Stimulated activated effector memory CD8-positive, alpha-beta T cell treated with anti-CD3 and anti-CD28 coated beads, Interleukin-12 subunit alpha, Interleukin-12 subunit beta, amount 100 ng/mL, for 72 hours (primary cell): ENCODE data around the gene PNKD.
A peak's percentile ranks its signal among the peaks of the same experiment; 100 is the strongest.

Source experiments
- ATAC-seq: fragments of 150-1000 bp; cut with Tn5 transposase; 2 replicates; pipeline ENCODE4 v1.10.0; 2021
- DNase-seq, 2 donors: peaks; one replicate each; pipeline ENCODE4 v3.0.0; 2021 to 2022; ENCODE audit warnings: low spot score in 2 of 2
- H3K27ac Mint-ChIP-seq: one replicate; pipeline ENCODE4 v1.8.0; 2022; ENCODE audit warnings: mild to moderate bottlenecking, mixed read lengths
- H3K36me3 Mint-ChIP-seq: one replicate; pipeline ENCODE4 v1.8.0; 2022; ENCODE audit warnings: mild to moderate bottlenecking, mixed read lengths
- H3K4me1 Mint-ChIP-seq: one replicate; pipeline ENCODE4 v1.8.0; 2022; ENCODE audit warnings: mixed read lengths
- H3K4me3 Mint-ChIP-seq: one replicate; pipeline ENCODE4 v1.8.0; 2022; ENCODE audit warnings: mild to moderate bottlenecking, mixed read lengths
- H3K9me3 Mint-ChIP-seq: one replicate; pipeline ENCODE4 v1.8.0; 2022; ENCODE audit warnings: mixed read lengths

PNKD gene

GRCh38 chr2:218326315-218326714 lies 56.0 kb downstream of the PNKD start:
- Mint-ChIP-seq H3K4me1 (peaks cover 25% of the 10 kb centered on the region), H3K36me3 (no peaks in the 10 kb centered on the region), H3K27ac (no peak overlapping the region), H3K4me3 (no peak overlapping the region), H3K9me3 (no peaks in the 10 kb centered on the region)
- ATAC-seq (no peak), DNase-seq (no peak)

GRCh38 chr2:218327451-218328210 lies 57.3 kb downstream of the PNKD start:
- DNase-seq, result no peak
- Mint-ChIP-seq H3K36me3 (no peaks in the 10 kb centered on the region), H3K9me3 (no peaks in the 10 kb centered on the region), H3K4me3 (no peak overlapping the region), H3K4me1 (peaks cover 19% of the 10 kb centered on the region), H3K27ac (peak overlapping the region; percentile 13)
- no peak for ATAC-seq

- no peak for ATAC-seq
- H3K4me3 Mint-ChIP-seq, result no peak overlapping the region
- DNase-seq, result no peak
- H3K9me3 Mint-ChIP-seq, result no peaks in the 10 kb centered on the region
- peaks cover 23% of the 10 kb centered on the region for H3K4me1 Mint-ChIP-seq
- H3K27ac Mint-ChIP-seq, result no peak overlapping the region
- H3K36me3 Mint-ChIP-seq, result no peaks in the 10 kb centered on the region
Observed at GRCh38 chr2:218328294-218328693, 58.0 kb downstream of the PNKD start.

GRCh38 chr2:218329027-218329825 lies 58.9 kb downstream of the PNKD start:
- Mint-ChIP-seq H3K36me3 (no peaks in the 10 kb centered on the region), H3K4me1 (peaks cover 14% of the 10 kb centered on the region), H3K4me3 (no peak overlapping the region), H3K9me3 (no peaks in the 10 kb centered on the region), H3K27ac (peak overlapping the region; percentile 65)
- DNase-seq (no peak), ATAC-seq (peak; percentile 42)

GRCh38 chr2:218329826-218330593 lies 59.7 kb downstream of the PNKD start:
- no peak overlapping the region for H3K4me3 Mint-ChIP-seq
- DNase-seq (no peak), ATAC-seq (peak; percentile 22)
- H3K27ac Mint-ChIP-seq, result peak overlapping the region; percentile 65
- peaks cover 14% of the 10 kb centered on the region for H3K4me1 Mint-ChIP-seq
- H3K36me3 Mint-ChIP-seq, result no peaks in the 10 kb centered on the region
- H3K9me3 Mint-ChIP-seq, result no peaks in the 10 kb centered on the region

GRCh38 chr2:218331745-218332144 lies 61.4 kb downstream of the PNKD start:
- no peak for ATAC-seq
- no peak overlapping the region for H3K27ac Mint-ChIP-seq
- H3K36me3 Mint-ChIP-seq, result no peaks in the 10 kb centered on the region
- no peak overlapping the region for H3K4me3 Mint-ChIP-seq
- peaks cover 14% of the 10 kb centered on the region for H3K4me1 Mint-ChIP-seq
- no peak for DNase-seq
- H3K9me3 Mint-ChIP-seq, result no peaks in the 10 kb centered on the region

GRCh38 chr2:218332288-218332687 lies 62.0 kb downstream of the PNKD start:
- peak overlapping the region; percentile 82 for H3K27ac Mint-ChIP-seq
- no peak for ATAC-seq

GRCh38 chr2:218332920-218333645 lies 62.8 kb downstream of the PNKD start:
- peak overlapping the region; percentile 39 for H3K4me3 Mint-ChIP-seq
- H3K36me3 Mint-ChIP-seq, result no peaks in the 10 kb centered on the region
- peaks cover 14% of the 10 kb centered on the region for H3K4me1 Mint-ChIP-seq
- ATAC-seq, result peak; percentile 52
- DNase-seq, result no peak
- no peaks in the 10 kb centered on the region for H3K9me3 Mint-ChIP-seq
- peak overlapping the region; percentile 82 for H3K27ac Mint-ChIP-seq

More at GRCh38 chr2:218332288-218332687, 62.0 kb downstream of the PNKD start:
- Mint-ChIP-seq H3K4me1 (peaks cover 14% of the 10 kb centered on the region), H3K36me3 (no peaks in the 10 kb centered on the region), H3K9me3 (no peaks in the 10 kb centered on the region), H3K4me3 (peak overlapping the region; percentile 39)
- no peak for DNase-seq

- ATAC-seq (no peak), DNase-seq (no peak)
- H3K27ac Mint-ChIP-seq, result no peak overlapping the region
- no peaks in the 10 kb centered on the region for H3K36me3 Mint-ChIP-seq
- no peak overlapping the region for H3K4me3 Mint-ChIP-seq
- no peaks in the 10 kb centered on the region for H3K9me3 Mint-ChIP-seq
- H3K4me1 Mint-ChIP-seq, result peaks cover 14% of the 10 kb centered on the region
Observed at GRCh38 chr2:218334531-218334930, 64.2 kb downstream of the PNKD start.

- DNase-seq (no peak), ATAC-seq (no peak)
- no peaks in the 10 kb centered on the region for H3K9me3 Mint-ChIP-seq
- peaks cover under 1% of the 10 kb centered on the region for H3K36me3 Mint-ChIP-seq
- H3K4me1 Mint-ChIP-seq, result no peaks in the 10 kb centered on the region
- H3K27ac Mint-ChIP-seq, result peak overlapping the region; percentile 13
- no peak overlapping the region for H3K4me3 Mint-ChIP-seq
Observed at GRCh38 chr2:218340656-218341055, 70.3 kb downstream of the PNKD start.

- Mint-ChIP-seq H3K27ac (no peak overlapping the region), H3K4me3 (no peak overlapping the region), H3K4me1 (no peaks in the 10 kb centered on the region)
Observed at GRCh38 chr2:218341381-218341780, 71.1 kb downstream of the PNKD start.

GRCh38 chr2:218342837-218343236 lies 72.5 kb downstream of the PNKD start:
- ATAC-seq, result no peak
- H3K27ac Mint-ChIP-seq, result no peak overlapping the region
- H3K9me3 Mint-ChIP-seq, result no peaks in the 10 kb centered on the region
- no peak for DNase-seq
- no peak overlapping the region for H3K4me3 Mint-ChIP-seq
- H3K4me1 Mint-ChIP-seq, result no peaks in the 10 kb centered on the region
- peaks cover 5% of the 10 kb centered on the region for H3K36me3 Mint-ChIP-seq

More at GRCh38 chr2:218341381-218341780, 71.1 kb downstream of the PNKD start:
- Mint-ChIP-seq H3K9me3 (no peaks in the 10 kb centered on the region), H3K36me3 (peaks cover 5% of the 10 kb centered on the region)
- DNase-seq (no peak), ATAC-seq (no peak)

GRCh38 chr2:218343591-218343990 lies 73.3 kb downstream of the PNKD start:
- Mint-ChIP-seq H3K27ac (peak overlapping the region; percentile 49), H3K36me3 (peaks cover 5% of the 10 kb centered on the region), H3K9me3 (no peaks in the 10 kb centered on the region), H3K4me3 (no peak overlapping the region), H3K4me1 (no peaks in the 10 kb centered on the region)
- ATAC-seq (no peak), DNase-seq (no peak)

- DNase-seq, result no peak
- Mint-ChIP-seq H3K4me1 (no peaks in the 10 kb centered on the region), H3K27ac (peak overlapping the region; percentile 49), H3K9me3 (no peaks in the 10 kb centered on the region), H3K36me3 (peaks cover 5% of the 10 kb centered on the region), H3K4me3 (no peak overlapping the region)
- peak; percentile 37 for ATAC-seq
Observed at GRCh38 chr2:218344090-218344754, 73.9 kb downstream of the PNKD start.
